GM18907 (cell line): ENCODE results near the gene NOD2.

Source experiments
- ATAC-seq: cut with Tn5 transposase; IDR thresholded peaks from one replicate; pipeline ENCODE4 v1.9.1; 2021; ENCODE audit warnings: mild to moderate bottlenecking, moderate library complexity; ENCODE audit not compliant: unreplicated experiment

NOD2 gene

GRCh38 chr16:50741225-50741780 lies 47.9 kb downstream of the NOD2 start:
- no peak for ATAC-seq

- peak; percentile 95 for ATAC-seq
These were observed 48.6 kb downstream of the NOD2 start, which contains the start of gene CYLD for GRCh38 chr16:50741781-50742575. Gene CYLD (plus strand): TSS chr16:50742086. CDS start chr16:50749699, 7,613 bp downstream.

- no peak for ATAC-seq
These were observed 49.3 kb downstream of the NOD2 start for GRCh38 chr16:50742576-50743200.

GRCh38 chr16:50743581-50744225 lies 50.3 kb downstream of the NOD2 start:
- no peak for ATAC-seq

GRCh38 chr16:50744881-50745280 lies 51.5 kb downstream of the NOD2 start:
- ATAC-seq, result no peak

GRCh38 chr16:50745940-50746339 lies 52.5 kb downstream of the NOD2 start:
- no peak for ATAC-seq

- ATAC-seq, result peak; percentile 68
These were observed 54.0 kb downstream of the NOD2 start for GRCh38 chr16:50747207-50747956.

- ATAC-seq, result no peak
These were observed 58.1 kb downstream of the NOD2 start for GRCh38 chr16:50751528-50751927.

GRCh38 chr16:50752471-50753235 lies 59.2 kb downstream of the NOD2 start:
- ATAC-seq, result no peak

GRCh38 chr16:50756473-50756872 lies 63.1 kb downstream of the NOD2 start:
- ATAC-seq, result no peak

- ATAC-seq, result no peak
These were observed 67.9 kb downstream of the NOD2 start for GRCh38 chr16:50761267-50761666.

GRCh38 chr16:50762241-50762640 lies 68.8 kb downstream of the NOD2 start:
- no peak for ATAC-seq

- no peak for ATAC-seq
These were observed 69.8 kb downstream of the NOD2 start for GRCh38 chr16:50763211-50763610.

- ATAC-seq, result no peak
These were observed 71.9 kb downstream of the NOD2 start for GRCh38 chr16:50765260-50765659.

- no peak for ATAC-seq
These were observed 72.5 kb downstream of the NOD2 start for GRCh38 chr16:50765861-50766260.

- ATAC-seq, result no peak
These were observed 73.8 kb downstream of the NOD2 start for GRCh38 chr16:50767197-50767596.

GRCh38 chr16:50771366-50771765 lies 78.0 kb downstream of the NOD2 start:
- ATAC-seq, result no peak

GRCh38 chr16:50774405-50774804 lies 81.0 kb downstream of the NOD2 start:
- no peak for ATAC-seq

- ATAC-seq, result no peak
These were observed 81.6 kb downstream of the NOD2 start for GRCh38 chr16:50774960-50775359.

- no peak for ATAC-seq
These were observed 82.6 kb downstream of the NOD2 start for GRCh38 chr16:50776037-50776436.
